ENCODE data around the gene ZNF607. TPM values are rescaled to one million over a fixed set of nuclear protein-coding genes. Genes with fewer than 3 reads are reported as not detected.
"Not testable (repeated sequence)": the region's sequence is repeated elsewhere in the genome, so short reads cannot be mapped to it uniquely, and the experiment has no call there.

The ZNF607 gene
- polyA plus RNA-seq (ENCODE audit: insufficient read length in 12 of 12) = 1 to 10 TPM in 10 of 12 donors, not detected in 2; 4.5 to 8.0 (median 6.0) TPM
- long read RNA-seq, donor 1, full-length matches to known transcripts = 3 of 3 reads
- long read RNA-seq, donor 1, partial matches to known transcripts = 0 of 3 reads
- long read RNA-seq, donor 1, other reads (novel, unspliced or antisense) = 0 of 3 reads
- long read RNA-seq, donor 2, partial matches to known transcripts = 0 of 1 reads
- long read RNA-seq, donor 2, other reads (novel, unspliced or antisense) = 0 of 1 reads
- long read RNA-seq, donor 3 = 0 reads
- long read RNA-seq, donor 4 = 0 reads
- long read RNA-seq, donor 5 = 0 reads
- long read RNA-seq, donor 6 = 0 reads
- long read RNA-seq, donor 7 = 0 reads
- long read RNA-seq, donor 8, full-length matches to known transcripts = 2 of 2 reads
- long read RNA-seq, donor 8, partial matches to known transcripts = 0 of 2 reads
- long read RNA-seq, donor 8, other reads (novel, unspliced or antisense) = 0 of 2 reads
- long read RNA-seq, donor 9 = 0 reads
- long read RNA-seq, donor 10, full-length matches to known transcripts = 1 of 1 reads
- long read RNA-seq, donor 10, partial matches to known transcripts = 0 of 1 reads
- long read RNA-seq, donor 10, other reads (novel, unspliced or antisense) = 0 of 1 reads
- long read RNA-seq, donor 11 = 0 reads

- peak; percentile 93 for DNase-seq
Measured at GRCh38 chr19:37719111-37719926, at the start of gene ZNF607. Gene ZNF607, minus strand, starts transcription at chr19:37719761. Its CDS starts 8,143 bp downstream, at chr19:37711618.

- no peak for DNase-seq
Measured at GRCh38 chr19:37763488-37763887, 43.9 kb upstream of the ZNF607 start.

GRCh38 chr19:37757683-37758082, 38.1 kb upstream of the ZNF607 start:
- DNase-seq = not testable (repeated sequence)

- DNase-seq = no peak
Measured at GRCh38 chr19:37738371-37738770, 18.8 kb upstream of the ZNF607 start.

GRCh38 chr19:37725181-37725580, 5.6 kb upstream of the ZNF607 start:
- no peak for DNase-seq

- no peak for DNase-seq
Measured at GRCh38 chr19:37719927-37720265, 335 bp upstream of the ZNF607 start.

GRCh38 chr19:37718304-37718703, 1.3 kb downstream of the ZNF607 start:
- DNase-seq = no peak

GRCh38 chr19:37716140-37716539, 3.4 kb downstream of the ZNF607 start:
- no peak for DNase-seq

- DNase-seq = no peak
Measured at GRCh38 chr19:37706052-37706605, 13.4 kb downstream of the ZNF607 start.

- no peak for DNase-seq
Measured at GRCh38 chr19:37699057-37699456, 20.5 kb downstream of the ZNF607 start.

- no peak for DNase-seq
Measured at GRCh38 chr19:37698216-37698615, 21.3 kb downstream of the ZNF607 start.

- DNase-seq = no peak
Measured at GRCh38 chr19:37695144-37695899, 24.2 kb downstream of the ZNF607 start.

- no peak for DNase-seq
Measured at GRCh38 chr19:37692956-37693620, 26.5 kb downstream of the ZNF607 start.

- DNase-seq = peak; percentile 90
Measured at GRCh38 chr19:37691881-37692504, 27.6 kb downstream of the ZNF607 start.

GRCh38 chr19:37683520-37683919, 36.0 kb downstream of the ZNF607 start:
- DNase-seq = no peak

GRCh38 chr19:37669450-37669914, 50.1 kb downstream of the ZNF607 start:
- DNase-seq = no peak

- not testable (repeated sequence) for DNase-seq
Measured at GRCh38 chr19:37657157-37657556, 62.4 kb downstream of the ZNF607 start.

GRCh38 chr19:37655689-37656371, 63.7 kb downstream of the ZNF607 start:
- DNase-seq = peak; percentile 86

GRCh38 chr19:37655301-37655688, 64.3 kb downstream of the ZNF607 start, which contains the start of gene ZFP30:
Gene ZFP30, minus strand, starts transcription at chr19:37655465. Its CDS starts 7,643 bp downstream, at chr19:37647822.
- DNase-seq = peak; percentile 83

Data from muscle of arm (tissue), 14 donors.